Breast epithelium (tissue), 4 donors: Measurements from ENCODE around the gene C11orf52. TPM values are rescaled to one million over a fixed set of nuclear protein-coding genes. Genes with fewer than 3 reads are reported as not detected.

Source experiments
- DNase-seq, 2 donors: peaks; one replicate each; pipeline ENCODE4 v3.0.0-alpha.2; 2019; ENCODE audit warnings: low spot score in 2 of 2
- H3K27ac ChIP-seq, 2 donors: fragments of 200-600 bp; sonication (generic) in 1 of 2; one replicate each; pipeline ENCODE4 v1.5.1; 2016 to 2019; ENCODE audit warnings: mild to moderate bottlenecking in 1 of 2
- H3K27me3 ChIP-seq, 2 donors: fragments of 200-600 bp; sonication (generic) in 1 of 2; one replicate each; pipeline versions ENCODE4 v1.5.1 to v1.6.0; 2017 to 2019; ENCODE audit warnings: control low read depth in 1 of 2, mild to moderate bottlenecking in 1 of 2
- H3K36me3 ChIP-seq: fragments of 200-600 bp; one replicate; pipeline ENCODE4 v1.5.1; 2019
- H3K4me1 ChIP-seq, 2 donors: fragments of 200-600 bp; sonication (generic); one replicate each; pipeline ENCODE4 v1.5.1; 2016 to 2019; ENCODE audit warnings: control low read depth in 1 of 2
- H3K4me3 ChIP-seq, 3 donors: fragments of 200-600 bp; sonication (generic); 1 replicate in 2 of 3; 2 replicates in 1 of 3; pipeline ENCODE4 v1.5.1; 2016 to 2019; ENCODE audit warnings: mild to moderate bottlenecking in 3 of 3, moderate library complexity in 2 of 3
- H3K9me3 ChIP-seq, 2 donors: fragments of 200-600 bp; sonication (generic) in 1 of 2; one replicate each; pipeline ENCODE4 v1.5.1; 2016 to 2019; ENCODE audit warnings: control low read depth in 1 of 2
- POLR2A ChIP-seq: fragments of 450-650 bp; IDR thresholded peaks from one replicate; pipeline ENCODE4 v1.6.1; 2016; ENCODE audit warnings: antibody characterized with exemption, mild to moderate bottlenecking, moderate library complexity
- POLR2AphosphoS5 ChIP-seq, 3 donors: sonication (generic); formaldehyde crosslinking; IDR thresholded peaks; one replicate each; pipeline ENCODE4 v1.6.1; 2017; ENCODE audit warnings: antibody characterized with exemption in 3 of 3
- intact Hi-C: fragments of 100-400 bp; cut with DNase I; formaldehyde crosslinking; loops from one replicate; pipeline ENCODE4 v1.15.1; 2023; ENCODE audit warnings: low total_unique reads
- total RNA-seq, 3 donors: library from RNA; depleted of rRNA; stranded (reverse); fragments of >200 nt; gene quantifications; one replicate each; pipeline ENCODE4 v1.1.0, GENCODE V29; 2016
- TF ChIP-seq, protein P1 (sequence below), 3 donors: fragments of 450-650 bp; IDR thresholded peaks; one replicate each; pipeline ENCODE4 v1.5.1; 2016 to 2017; ENCODE audit warnings: antibody characterized with exemption in 3 of 3, mild to moderate bottlenecking in 3 of 3, moderate library complexity in 3 of 3

C11orf52 gene
- total RNA-seq, 3 donors from 2014 or later = 7.5 to 40.5 (median 19.0) TPM

DNA sequence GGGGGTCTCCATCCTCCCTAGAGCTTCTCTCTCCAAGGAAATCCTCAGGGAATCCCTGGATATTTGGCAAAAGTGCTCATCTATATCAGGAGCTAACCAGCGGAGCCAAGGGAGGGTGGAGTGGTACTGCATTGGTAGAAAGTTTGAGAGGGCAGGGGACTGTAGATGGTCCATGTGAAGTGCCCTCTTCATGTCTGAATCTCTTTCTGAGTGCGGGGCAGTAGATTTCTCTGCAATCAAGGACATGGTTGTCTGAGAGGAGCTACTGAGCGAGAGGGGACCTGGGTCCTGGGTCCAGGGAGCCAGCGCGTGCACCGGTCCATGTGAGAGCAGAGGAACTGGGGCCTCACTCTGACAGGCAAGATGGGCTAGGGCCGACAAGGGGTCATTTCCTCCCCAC lies 19.1 kb downstream of the C11orf52 start:
- H3K4me1 ChIP-seq = peaks cover 8 to 16% of the 10 kb centered on the region in 2 donors
- TF ChIP-seq, protein P1, sequence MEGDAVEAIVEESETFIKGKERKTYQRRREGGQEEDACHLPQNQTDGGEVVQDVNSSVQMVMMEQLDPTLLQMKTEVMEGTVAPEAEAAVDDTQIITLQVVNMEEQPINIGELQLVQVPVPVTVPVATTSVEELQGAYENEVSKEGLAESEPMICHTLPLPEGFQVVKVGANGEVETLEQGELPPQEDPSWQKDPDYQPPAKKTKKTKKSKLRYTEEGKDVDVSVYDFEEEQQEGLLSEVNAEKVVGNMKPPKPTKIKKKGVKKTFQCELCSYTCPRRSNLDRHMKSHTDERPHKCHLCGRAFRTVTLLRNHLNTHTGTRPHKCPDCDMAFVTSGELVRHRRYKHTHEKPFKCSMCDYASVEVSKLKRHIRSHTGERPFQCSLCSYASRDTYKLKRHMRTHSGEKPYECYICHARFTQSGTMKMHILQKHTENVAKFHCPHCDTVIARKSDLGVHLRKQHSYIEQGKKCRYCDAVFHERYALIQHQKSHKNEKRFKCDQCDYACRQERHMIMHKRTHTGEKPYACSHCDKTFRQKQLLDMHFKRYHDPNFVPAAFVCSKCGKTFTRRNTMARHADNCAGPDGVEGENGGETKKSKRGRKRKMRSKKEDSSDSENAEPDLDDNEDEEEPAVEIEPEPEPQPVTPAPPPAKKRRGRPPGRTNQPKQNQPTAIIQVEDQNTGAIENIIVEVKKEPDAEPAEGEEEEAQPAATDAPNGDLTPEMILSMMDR (IDR thresholded peaks at IDR 0.05) = no peak
- TF ChIP-seq POLR2A (no peak), POLR2AphosphoS5 (IDR thresholded peaks at IDR 0.05) (no peak)

DNA sequence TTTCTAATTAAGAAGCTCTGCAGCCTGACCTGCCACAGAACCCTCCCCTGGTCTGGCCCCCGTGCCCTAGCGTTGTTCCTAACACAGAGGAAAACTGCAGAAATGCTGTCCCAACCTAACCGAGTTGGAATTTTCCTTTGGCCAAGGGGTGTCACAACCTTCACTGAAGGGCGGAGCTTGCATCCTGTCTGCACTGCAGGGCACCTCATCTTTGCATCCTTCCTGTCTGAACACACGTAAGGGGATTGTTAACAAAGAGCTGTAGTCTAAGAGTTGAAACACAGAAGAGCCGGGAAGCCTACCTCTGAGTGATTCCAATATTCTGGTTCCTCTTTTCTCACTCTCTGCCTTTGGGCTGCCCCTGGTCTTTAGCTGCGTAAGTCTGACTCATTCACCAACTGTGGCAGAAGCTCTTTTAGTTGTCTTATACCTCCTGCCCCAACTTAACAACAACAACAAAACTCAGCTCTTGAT lies 20.0 kb downstream of the C11orf52 start:
- no peak for DNase-seq
- intact Hi-C loops = no loop called here
- Histone ChIP-seq H3K4me1 (peaks cover 8 to 16% of the 10 kb centered on the region in 2 donors), H3K27ac (peak overlapping the region; percentile 70 to 82), H3K9me3 (no peaks in the 10 kb centered on the region), H3K27me3 (no peaks in the 10 kb centered on the region), H3K36me3 (no peaks in the 10 kb centered on the region), H3K4me3 (peak overlapping the region in 1 of 3 donors; percentile 12)
- no peak for TF ChIP-seq POLR2A
- TF ChIP-seq, protein P1 (IDR thresholded peaks at IDR 0.05) = no peak
- TF ChIP-seq POLR2AphosphoS5 (IDR thresholded peaks at IDR 0.05) = peak in 1 of 3 donors; percentile 17

More for the DNA sequence above, 19.1 kb downstream of the C11orf52 start:
- Histone ChIP-seq H3K4me3 (peak overlapping the region; percentile 55 to 91 (median 83)), H3K27ac (peak overlapping the region; percentile 70 to 82), H3K36me3 (no peaks in the 10 kb centered on the region), H3K27me3 (no peaks in the 10 kb centered on the region), H3K9me3 (no peaks in the 10 kb centered on the region)
- intact Hi-C loops = no loop called here
- DNase-seq = no peak

DNA sequence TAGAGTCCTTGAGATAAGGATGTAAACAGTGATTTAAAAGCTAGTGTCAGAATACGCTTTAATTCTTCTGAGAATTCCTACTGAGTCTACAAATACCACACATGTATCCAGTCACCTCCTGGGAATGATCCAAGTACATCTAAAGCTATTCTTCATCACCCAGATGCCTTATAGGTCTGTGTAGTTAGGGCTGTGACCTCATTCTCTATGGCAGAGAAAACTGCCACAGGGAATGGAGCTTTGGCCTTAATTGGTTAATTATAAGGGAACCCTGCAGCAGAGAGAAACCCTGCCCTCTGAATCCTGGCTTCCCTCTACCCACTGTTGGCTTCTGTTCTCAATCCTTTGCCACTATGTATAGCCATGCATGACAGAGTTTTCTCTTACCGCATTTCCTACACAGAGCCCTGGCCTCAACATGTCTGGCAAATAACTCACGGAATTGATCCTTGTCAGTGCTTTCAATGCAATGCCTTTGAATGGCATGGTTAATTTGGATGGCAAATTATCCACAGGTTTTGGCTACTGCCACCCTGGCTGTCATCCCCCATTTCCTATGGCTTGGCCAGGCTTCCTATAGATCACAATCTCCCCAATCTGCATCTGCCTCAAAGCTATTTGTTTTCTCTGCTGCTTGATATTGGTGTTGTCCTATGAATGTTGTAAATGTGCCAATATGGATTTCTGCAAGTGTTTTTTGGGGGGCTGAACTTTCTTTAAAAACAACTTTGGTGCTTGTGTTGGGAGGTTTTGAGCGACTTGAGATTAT lies 21.3 kb downstream of the C11orf52 start:
- Histone ChIP-seq H3K4me3 (no peak overlapping the region), H3K36me3 (no peaks in the 10 kb centered on the region), H3K27ac (no peak overlapping the region), H3K4me1 (peaks cover 8 to 16% of the 10 kb centered on the region in 2 donors), H3K27me3 (no peaks in the 10 kb centered on the region), H3K9me3 (no peaks in the 10 kb centered on the region)
- intact Hi-C loops = no loop called here
- TF ChIP-seq POLR2A (no peak), POLR2AphosphoS5 (IDR thresholded peaks at IDR 0.05) (no peak)
- TF ChIP-seq, protein P1 (IDR thresholded peaks at IDR 0.05) = no peak
- no peak for DNase-seq

DNA sequence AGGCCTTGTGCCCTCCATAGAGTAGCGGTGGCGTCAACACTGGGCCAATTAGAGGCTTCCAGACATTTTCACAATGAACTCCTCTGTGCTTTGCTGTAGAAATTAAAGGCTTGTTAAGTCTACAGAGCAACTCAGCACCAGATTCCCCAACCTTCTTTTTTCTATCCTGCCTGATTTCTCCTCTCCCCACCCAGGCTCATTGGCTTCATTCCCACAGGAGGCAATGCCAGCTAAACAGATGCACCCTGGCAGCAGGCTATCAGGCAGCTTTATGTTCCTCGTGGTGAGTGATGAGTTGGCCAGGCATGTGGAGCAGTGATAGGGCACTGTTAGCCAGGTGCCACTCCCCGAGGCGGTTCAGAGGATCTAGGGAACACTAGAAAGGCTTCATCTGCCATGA lies 23.2 kb downstream of the C11orf52 start:
- no peak for DNase-seq
- intact Hi-C loops = no loop called here
- Histone ChIP-seq H3K9me3 (no peaks in the 10 kb centered on the region), H3K27me3 (no peaks in the 10 kb centered on the region), H3K27ac (peak overlapping the region in 1 of 2 donors; percentile 41), H3K4me1 (peaks cover 0 to 5% of the 10 kb centered on the region in 2 donors), H3K36me3 (no peaks in the 10 kb centered on the region), H3K4me3 (no peak overlapping the region)
- TF ChIP-seq POLR2AphosphoS5 (IDR thresholded peaks at IDR 0.05) = no peak
- no peak for TF ChIP-seq POLR2A
- TF ChIP-seq, protein P1 (IDR thresholded peaks at IDR 0.05) = no peak

DNA sequence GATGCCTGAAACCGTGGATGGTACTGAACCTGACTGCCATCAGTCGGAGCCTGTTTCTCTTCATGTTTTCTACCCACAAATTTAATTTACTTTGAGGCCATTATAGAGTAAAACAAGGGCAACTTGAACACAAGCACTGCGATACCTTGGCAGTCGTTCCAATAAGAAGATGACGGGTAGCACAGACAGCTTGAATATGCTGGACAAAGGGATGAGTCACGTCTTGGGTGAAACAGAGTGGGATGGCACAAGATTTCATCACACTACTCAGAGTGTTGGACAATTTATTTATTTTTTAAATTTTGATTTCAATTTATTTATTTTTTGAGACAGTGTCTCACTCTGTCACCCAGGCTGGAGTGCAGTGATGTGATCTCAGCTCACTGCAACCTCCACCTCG lies 24.1 kb downstream of the C11orf52 start:
- intact Hi-C loops = no loop called here

More for the DNA sequence above, 24.1 kb downstream of the C11orf52 start:
- no peaks in the 10 kb centered on the region for H3K9me3 ChIP-seq
- H3K36me3 ChIP-seq = no peaks in the 10 kb centered on the region
- no peak for TF ChIP-seq POLR2AphosphoS5 (IDR thresholded peaks at IDR 0.05)
- TF ChIP-seq, protein P1 (IDR thresholded peaks at IDR 0.05) = no peak
- no peak for TF ChIP-seq POLR2A
- peaks cover 0 to under 1% of the 10 kb centered on the region in 2 donors for H3K4me1 ChIP-seq
- H3K4me3 ChIP-seq = no peak overlapping the region
- H3K27me3 ChIP-seq = no peaks in the 10 kb centered on the region
- no peak for DNase-seq
- no peak overlapping the region for H3K27ac ChIP-seq
